GM19467 (cell line): ENCODE measurements around the gene RAB41.
"Not testable (repeated sequence)": the region's sequence is repeated elsewhere in the genome, so short reads cannot be mapped to it uniquely, and the experiment has no call there.

ENCODE experiments used
- ATAC-seq: cut with Tn5 transposase; IDR thresholded peaks from one replicate; pipeline ENCODE4 v1.9.1; 2021; ENCODE audit warnings: mild to moderate bottlenecking, moderate library complexity; ENCODE audit not compliant: unreplicated experiment

The RAB41 gene

GRCh38 chrX:70281951-70282350 lies at the start of gene RAB41:
Gene RAB41, plus strand, starts transcription at chrX:70282172. Its CDS starts 46 bp downstream, at chrX:70282218.
- ATAC-seq, result no peak

- no peak for ATAC-seq
These were observed 47.6 kb upstream of the RAB41 start, which contains the start of gene AWAT1 for GRCh38 chrX:70234355-70234754. Gene AWAT1, plus strand, starts transcription at chrX:70234655. Its CDS starts 41 bp downstream, at chrX:70234696.

DNA sequence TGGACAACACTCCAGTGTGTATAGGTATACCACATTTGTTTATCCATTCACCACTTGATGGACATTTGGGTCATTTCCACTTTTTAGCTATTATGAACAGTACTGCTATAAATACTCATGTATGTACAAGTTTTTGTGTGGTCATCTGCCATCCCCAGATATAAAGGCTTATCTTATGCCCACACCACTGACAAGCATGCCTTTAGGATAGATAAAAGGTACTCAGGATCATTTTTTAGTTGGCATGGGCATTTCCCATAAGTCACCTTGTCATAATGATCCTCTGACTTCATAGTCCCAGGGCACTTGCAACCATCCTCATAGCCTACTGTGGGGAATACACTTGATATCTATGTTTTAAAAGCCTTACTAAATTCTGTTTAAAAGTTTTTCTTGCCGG lies 41.2 kb upstream of the RAB41 start:
- ATAC-seq, result no peak

DNA sequence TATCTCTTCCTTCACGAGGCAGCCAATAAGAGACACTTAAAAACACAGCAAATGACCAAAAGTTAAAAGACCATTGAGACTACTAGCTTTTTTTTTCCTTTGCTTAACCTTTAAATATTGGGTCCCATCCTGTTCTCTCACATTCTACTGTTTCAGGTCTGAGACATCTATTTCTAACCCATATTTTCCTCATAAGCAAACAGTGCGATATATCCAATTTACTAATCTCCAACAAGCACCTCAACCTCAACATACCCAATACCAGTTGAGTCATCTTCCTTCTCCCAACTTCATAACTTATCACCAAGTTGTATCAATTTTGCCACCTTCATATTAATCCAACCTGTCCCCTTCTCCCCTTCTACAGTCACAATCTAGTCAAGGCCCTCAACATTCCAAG lies 40.5 kb upstream of the RAB41 start:
- no peak for ATAC-seq

DNA sequence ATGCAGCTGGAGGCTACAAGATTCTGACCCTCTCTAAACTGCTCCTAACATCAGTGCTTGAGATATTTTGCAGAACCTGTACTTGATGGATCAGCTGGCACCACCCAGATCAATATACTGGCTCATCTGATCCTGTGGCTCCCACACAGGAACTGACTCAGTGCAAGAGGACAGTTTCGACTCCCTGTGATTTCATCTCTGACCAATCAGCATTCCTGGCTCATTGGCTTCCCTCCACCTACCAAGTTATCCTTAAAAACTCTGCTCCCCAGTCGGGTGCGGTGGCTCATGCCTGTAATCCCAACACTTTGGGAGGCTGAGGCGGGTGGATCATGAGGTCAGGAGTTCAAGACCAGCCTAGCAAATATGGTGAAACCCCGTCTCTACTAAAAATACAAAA lies 38.4 kb upstream of the RAB41 start:
- not testable (repeated sequence) for ATAC-seq

DNA sequence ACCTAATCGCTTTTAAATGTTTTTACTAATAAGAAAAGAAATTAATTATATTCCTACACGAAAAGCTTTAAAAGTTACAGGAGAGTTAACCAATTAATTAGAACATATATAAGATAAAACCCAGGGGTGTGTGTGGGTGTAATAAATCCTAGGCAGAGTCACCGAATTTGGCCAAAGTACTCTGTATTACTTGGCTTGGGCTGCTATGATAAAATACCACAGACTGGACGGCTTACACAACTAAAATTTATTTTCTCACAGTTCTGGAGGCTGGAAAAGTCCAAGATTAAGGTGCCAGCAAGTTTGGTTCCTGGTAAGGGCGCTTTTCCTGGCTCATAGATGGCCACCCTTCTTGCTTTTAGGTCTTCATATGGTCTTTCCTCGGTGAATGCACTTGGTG lies 37.1 kb upstream of the RAB41 start:
- ATAC-seq, result no peak

- ATAC-seq, result no peak
These were observed 34.7 kb upstream of the RAB41 start for GRCh38 chrX:70247252-70247651.

GRCh38 chrX:70252491-70252890 lies 29.5 kb upstream of the RAB41 start:
- no peak for ATAC-seq

DNA sequence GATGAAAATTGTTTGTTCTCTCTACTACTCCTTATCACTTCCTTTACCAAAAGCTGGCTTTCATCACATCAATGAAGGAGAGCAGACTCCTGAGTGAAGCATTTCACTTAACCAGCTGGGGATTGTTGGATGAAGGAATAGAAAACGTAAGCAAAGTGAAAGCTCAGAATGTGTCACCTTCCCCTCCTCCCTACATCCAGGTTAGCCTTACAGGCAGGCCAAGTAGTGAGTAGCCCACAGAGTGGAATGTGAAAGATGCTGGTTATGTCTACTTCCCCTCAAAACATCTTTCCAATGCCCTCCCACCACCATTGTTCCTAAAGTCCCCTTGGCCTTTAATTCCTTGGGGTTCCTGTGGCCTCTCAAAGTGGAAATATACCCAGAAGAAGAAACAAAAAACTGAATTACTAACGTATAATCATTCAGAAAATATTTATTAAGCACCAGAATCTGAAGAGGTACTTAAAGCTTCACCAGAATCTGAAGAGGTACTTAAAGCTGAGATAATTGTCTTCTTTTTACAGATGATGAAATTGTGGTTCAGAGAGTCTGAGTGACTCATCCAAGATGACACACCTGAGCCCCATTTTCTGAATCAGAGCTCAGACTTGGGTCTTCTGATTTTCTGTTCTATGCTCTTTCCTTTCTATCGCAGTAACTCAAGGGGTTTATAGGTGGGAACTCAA lies 28.5 kb upstream of the RAB41 start:
- no peak for ATAC-seq

DNA sequence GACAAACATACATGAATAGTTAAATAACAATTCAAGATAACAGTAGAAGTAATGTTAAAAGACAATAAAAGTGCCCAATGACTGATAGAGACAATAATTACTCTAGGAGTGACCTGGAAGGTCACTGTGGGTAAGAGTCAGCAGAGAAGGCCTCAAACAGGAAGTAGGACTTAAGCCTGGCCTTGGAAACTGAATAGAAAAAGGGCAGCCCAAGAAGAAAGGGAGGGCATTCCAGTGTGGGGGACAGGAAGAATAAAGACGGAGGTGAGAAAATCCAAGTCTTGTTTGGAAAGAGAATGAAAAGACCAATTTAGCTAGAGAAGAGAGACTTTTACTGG lies 27.9 kb upstream of the RAB41 start:
- no peak for ATAC-seq

GRCh38 chrX:70254909-70255308 lies 27.1 kb upstream of the RAB41 start:
- ATAC-seq, result no peak

DNA sequence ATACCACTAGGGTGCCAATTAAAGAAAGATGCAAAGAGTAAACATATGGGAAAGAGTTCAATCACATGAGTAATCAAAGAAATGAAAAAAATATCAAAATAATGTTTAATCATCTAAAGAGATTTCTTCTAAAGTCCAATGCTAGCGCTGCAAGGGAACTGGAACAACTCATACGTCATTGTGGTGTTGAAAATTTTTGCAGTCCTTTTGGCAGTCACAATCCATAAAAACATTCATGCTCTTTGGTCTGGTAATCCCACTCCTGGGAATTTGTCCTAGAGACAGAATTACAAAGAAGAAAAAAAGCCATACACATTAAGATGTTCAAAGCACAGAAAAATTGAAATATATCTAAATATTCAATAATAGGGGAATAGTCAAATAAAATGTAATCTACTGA lies 26.5 kb upstream of the RAB41 start:
- no peak for ATAC-seq

DNA sequence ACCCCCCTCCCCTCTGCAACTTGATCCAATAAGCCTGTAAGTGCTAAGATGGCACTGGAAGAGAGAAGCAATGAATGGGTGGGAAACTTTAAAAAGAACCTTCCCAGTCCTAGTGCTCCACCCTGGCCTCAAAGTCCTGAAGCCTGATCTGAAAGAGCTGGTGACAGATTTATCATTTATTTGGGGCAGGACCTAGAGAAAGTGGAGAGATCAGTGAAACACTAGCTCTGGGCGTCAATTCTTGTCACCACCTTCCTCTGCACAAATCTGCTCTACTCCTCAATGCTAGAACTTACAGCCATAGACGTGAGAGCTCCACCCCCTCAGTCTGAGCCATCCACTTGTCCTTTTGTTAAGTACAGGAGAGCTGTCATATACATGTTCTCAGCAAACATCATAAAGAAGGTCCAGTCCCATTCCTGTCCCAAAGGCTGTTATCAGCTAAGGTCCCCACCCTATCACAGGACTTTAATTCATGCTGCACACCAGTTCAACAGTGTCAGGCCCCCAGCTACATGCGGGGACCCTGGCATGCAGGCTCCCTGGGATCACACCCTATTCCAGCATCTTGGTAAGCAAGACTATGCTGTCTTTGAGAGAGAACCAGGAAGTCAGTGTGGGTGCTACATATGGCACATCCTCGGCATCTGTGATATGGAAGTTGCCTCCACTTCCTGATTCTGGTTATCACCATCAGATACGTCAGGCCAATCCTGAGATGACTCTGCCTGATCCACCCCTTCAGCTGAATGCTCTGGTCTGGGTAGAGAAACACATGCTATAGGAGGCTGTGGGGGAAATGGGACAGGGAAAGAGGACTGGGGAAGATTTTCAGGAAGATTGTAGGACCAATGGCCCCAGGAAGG lies 24.3 kb upstream of the RAB41 start:
- no peak for ATAC-seq

- no peak for ATAC-seq
These were observed 21.9 kb upstream of the RAB41 start, which contains the start of gene P2RY4 for GRCh38 chrX:70260104-70260503. Gene P2RY4, minus strand, starts transcription at chrX:70260204. Its CDS starts 580 bp downstream, at chrX:70259624.

- ATAC-seq, result no peak
These were observed 18.9 kb upstream of the RAB41 start for GRCh38 chrX:70262952-70263567.

DNA sequence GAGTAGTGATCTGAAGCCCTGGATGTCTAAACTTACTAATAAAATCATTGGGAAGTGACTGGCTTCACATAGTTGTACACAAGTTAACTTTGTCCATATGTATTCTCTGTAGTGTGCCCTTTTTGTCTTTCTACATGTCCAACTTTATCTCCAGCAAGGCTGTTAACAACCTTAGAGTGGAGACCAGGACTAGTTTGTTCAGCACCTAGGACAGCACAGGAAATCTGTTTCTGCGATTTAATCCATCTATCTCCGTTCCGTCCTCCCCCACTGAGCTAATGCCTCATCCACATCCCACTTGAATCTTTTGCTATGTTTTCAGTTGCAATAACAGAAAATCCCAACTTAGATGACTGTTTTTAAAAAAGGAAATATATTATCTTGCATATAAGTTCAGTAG lies 17.2 kb upstream of the RAB41 start:
- no peak for ATAC-seq

DNA sequence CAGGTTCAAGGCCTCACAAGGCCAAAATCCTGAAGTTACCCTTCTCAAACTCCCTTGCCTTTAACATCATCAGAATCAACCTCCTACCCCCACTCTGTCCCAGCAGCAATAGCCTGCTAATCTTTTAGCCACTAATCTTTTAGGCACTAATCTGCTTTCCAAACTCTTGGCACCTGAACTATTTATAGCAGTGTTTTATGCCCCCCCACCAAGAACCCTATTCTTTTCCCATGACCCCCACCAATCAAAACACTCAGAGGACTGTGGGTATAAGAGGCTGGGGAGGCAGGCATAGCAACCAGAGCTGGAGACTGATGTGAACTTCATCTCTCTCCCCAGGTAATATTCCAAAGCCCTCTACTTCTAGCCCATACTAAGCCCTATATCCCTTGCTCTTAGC lies 13.9 kb upstream of the RAB41 start, which contains the start of gene ARR3:
TSS of gene ARR3 (plus strand) at position 301 of the 400 bp plus-strand sequence. CDS start 1,052 bp downstream, outside the sequence.
- ATAC-seq, result no peak

DNA sequence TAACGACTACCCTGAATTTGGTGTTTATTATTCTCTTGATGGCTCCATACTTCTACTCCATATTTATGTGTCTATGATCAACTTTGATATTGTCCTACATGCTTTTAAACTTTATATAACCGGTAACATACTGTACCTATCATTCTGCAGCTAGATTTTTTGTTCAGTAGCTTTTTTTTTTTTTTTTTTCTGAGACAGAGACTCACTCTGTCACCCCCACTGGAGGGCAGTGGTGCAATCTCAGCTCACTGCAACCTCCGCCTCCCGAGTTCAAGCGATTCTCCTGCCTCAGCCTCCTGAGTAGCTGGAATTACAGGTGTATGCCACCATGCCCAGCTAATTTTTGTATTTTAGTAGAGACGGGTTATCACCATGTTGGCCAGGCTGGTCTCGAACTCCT lies 7.9 kb upstream of the RAB41 start:
- not testable (repeated sequence) for ATAC-seq

DNA sequence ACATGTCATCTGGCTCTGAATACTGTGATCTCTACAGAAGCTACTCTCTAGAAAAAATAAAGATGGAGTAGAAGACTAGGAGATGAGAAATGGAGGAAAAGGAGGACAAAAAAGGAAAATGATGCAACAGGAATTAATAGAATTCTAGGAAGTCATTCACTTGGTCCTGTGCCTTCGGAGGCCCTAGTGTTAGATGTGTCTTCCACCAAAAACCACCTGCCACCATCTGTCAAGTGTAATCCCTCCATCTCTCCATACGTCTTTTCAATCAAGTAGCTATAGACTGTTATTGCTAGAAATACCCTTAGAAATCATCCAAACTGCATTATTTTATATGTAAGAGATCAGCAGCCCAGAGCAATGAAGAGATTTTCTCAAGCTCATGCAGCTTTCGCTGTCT lies 2.9 kb upstream of the RAB41 start:
- no peak for ATAC-seq

DNA sequence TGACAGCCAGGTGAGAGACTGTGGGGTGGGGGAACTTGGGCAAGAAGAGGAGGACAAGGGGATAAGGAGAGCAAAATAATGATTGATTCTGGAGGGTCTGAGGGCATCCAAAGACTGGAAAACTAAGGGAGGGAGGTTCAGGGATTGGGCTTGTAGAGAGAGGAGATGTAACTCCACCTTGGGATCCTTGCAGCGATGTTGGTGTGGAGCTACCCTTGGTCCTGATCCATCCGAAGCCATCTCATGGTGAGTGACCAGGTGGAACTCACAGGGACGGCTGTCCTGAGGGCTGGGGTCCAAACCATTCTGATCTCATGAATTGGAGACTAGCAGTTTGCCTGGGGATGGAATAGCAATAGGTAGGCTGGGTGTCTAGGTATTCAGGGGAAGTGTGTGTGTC lies 1.4 kb upstream of the RAB41 start:
- ATAC-seq, result no peak

DNA sequence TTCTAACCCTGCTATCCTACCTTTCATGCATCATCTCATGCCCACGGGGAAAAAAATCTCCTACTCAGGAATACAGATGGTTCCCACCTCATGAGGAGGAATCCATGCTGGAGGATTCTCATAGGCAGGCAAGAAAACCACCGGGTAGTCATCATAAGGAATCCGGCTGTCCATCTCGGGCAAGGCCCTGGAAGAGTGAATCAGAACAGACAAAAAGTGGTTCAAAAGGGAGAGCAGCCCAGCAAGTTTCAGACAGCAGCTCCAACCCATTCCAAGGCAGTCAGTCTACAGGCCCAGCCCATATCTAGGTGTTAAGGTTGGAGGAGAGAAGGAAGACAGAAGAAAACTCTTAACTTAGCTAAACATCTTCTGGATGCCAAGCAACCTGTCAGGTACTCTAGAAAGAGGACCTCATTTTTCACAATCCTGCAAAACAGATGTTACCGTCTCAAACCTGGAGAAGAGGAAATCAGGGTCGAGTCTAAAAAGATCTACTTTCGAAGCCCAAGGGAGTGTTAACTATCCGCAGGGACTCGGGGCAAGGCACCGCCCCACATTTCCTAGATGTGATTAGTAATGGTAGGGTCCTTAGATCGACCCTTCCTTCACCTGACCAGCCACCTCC lies 7.3 kb downstream of the RAB41 start:
- ATAC-seq, result no peak
